NB4 (cell line): ENCODE data around the gene ADGRG7.

ENCODE experiments used
- POLR2A ChIP-seq: IDR thresholded peaks from 2 replicates; pipeline ENCODE4 v1.6.1; 2011; ENCODE audit warnings: mild to moderate bottlenecking; ENCODE audit not compliant: insufficient read length; ENCODE audit errors: extremely low read depth
- TF ChIP-seq, protein P1 (sequence below): IDR thresholded peaks from one replicate; pipeline ENCODE4 v1.5.1; 2012; ENCODE audit warnings: low read depth, low read length

DNA sequence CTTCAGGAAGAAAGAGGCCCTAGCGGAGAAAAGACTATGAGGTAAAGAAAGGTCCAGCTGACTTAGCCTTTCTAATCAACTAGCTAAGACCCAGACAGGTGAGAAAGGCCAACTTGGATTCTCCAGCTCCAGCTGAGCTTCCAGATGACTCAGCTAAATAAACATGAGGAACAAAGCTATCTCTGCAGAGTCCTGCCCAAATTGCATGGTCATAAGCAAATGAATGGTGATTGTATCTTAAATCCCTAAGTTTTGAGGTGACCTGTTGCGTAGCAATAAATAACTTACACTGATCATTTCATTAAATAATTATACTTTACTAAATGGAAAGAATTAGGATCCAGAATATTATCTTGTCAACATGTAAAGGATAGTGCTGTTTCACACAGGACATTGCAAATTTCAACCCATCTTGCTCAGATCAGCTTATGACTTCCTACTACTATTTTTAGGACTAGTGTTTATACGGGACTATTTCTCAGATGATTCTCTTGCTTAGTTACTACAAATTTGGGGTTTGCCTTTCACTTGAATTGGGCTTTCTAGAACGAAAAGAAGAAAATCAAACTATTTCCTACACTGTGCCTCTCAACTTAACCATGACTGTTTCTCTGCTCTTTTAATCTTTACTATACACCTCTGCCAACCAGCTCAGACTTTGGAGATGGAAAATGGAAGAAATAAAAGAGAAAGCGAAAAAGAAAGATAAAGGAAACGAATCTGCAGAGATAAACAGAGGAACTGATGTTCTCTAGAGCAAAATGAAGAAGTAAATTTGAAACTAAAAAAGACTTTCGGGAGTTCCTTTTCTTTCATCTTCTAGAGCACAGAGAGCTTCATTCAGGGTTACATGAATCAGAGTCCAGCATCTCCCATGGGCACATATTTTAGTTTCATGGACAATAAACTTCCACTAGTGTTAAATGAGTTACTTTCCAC, 6.6 kb upstream of the ADGRG7 start:
- TF ChIP-seq POLR2A = no peak
- TF ChIP-seq, protein P1, sequence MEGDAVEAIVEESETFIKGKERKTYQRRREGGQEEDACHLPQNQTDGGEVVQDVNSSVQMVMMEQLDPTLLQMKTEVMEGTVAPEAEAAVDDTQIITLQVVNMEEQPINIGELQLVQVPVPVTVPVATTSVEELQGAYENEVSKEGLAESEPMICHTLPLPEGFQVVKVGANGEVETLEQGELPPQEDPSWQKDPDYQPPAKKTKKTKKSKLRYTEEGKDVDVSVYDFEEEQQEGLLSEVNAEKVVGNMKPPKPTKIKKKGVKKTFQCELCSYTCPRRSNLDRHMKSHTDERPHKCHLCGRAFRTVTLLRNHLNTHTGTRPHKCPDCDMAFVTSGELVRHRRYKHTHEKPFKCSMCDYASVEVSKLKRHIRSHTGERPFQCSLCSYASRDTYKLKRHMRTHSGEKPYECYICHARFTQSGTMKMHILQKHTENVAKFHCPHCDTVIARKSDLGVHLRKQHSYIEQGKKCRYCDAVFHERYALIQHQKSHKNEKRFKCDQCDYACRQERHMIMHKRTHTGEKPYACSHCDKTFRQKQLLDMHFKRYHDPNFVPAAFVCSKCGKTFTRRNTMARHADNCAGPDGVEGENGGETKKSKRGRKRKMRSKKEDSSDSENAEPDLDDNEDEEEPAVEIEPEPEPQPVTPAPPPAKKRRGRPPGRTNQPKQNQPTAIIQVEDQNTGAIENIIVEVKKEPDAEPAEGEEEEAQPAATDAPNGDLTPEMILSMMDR = no peak
